Measurements from ENCODE around the gene P2RX1.
A peak's percentile ranks its signal among the peaks of the same experiment; 100 is the strongest.

P2RX1 gene

GRCh38 chr17:3937359-3937758 is 21.1 kb upstream of the P2RX1 start:
- TF ChIP-seq REST (IDR thresholded peaks at IDR 0.05; ENCODE audit: insufficient read depth in 1 of 2, low read depth in 2 of 2, low read length in 2 of 2) (no peak), SIN3A (IDR thresholded peaks at IDR 0.05; ENCODE audit: borderline replicate concordance, insufficient read depth, low read length) (no peak), TAF1 (IDR thresholded peaks at IDR 0.05; ENCODE audit: borderline replicate concordance, insufficient read depth, low read length) (no peak), FOXP2 (optimal IDR thresholded peaks at IDR 0.05; ENCODE audit: borderline replicate concordance, extremely low read depth, extremely low read length, insufficient read depth) (no peak), POLR2AphosphoS5 (IDR thresholded peaks at IDR 0.05; ENCODE audit: low read depth, low read length) (no peak)

- TF ChIP-seq SIN3A (IDR thresholded peaks at IDR 0.05; ENCODE audit: borderline replicate concordance, insufficient read depth, low read length) (no peak), FOXP2 (optimal IDR thresholded peaks at IDR 0.05; ENCODE audit: borderline replicate concordance, extremely low read depth, extremely low read length, insufficient read depth) (no peak), REST (IDR thresholded peaks at IDR 0.05; ENCODE audit: insufficient read depth in 1 of 2, low read depth in 2 of 2, low read length in 2 of 2) (no peak), TAF1 (IDR thresholded peaks at IDR 0.05; ENCODE audit: borderline replicate concordance, insufficient read depth, low read length) (no peak), POLR2AphosphoS5 (IDR thresholded peaks at IDR 0.05; ENCODE audit: low read depth, low read length) (no peak)
Observed at GRCh38 chr17:3935825-3936355, 19.6 kb upstream of the P2RX1 start.

DNA sequence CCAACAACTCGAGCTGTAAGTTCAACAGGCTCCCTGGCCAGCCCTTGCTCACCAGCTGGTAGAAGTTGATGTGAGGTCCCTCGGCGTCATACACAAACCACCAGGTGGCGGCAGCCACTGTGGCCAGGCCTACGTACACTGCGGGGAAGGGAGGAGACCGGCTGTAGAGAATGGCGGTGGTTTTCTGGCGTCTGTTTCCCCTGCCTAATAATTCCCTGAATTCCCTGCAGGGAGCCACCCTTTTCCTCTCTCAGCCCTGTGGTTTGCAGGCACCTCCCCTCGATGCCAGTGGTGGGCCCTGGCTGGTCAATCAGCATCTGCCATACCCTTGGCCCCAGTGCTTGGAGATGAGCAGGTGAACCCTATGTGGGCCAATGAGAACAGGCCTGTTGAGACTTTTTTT is 18.9 kb upstream of the P2RX1 start:
- TF ChIP-seq FOXP2 (optimal IDR thresholded peaks at IDR 0.05; ENCODE audit: borderline replicate concordance, extremely low read depth, extremely low read length, insufficient read depth) (peak; percentile 80), TAF1 (IDR thresholded peaks at IDR 0.05; ENCODE audit: borderline replicate concordance, insufficient read depth, low read length) (no peak), POLR2AphosphoS5 (IDR thresholded peaks at IDR 0.05; ENCODE audit: low read depth, low read length) (no peak), SIN3A (IDR thresholded peaks at IDR 0.05; ENCODE audit: borderline replicate concordance, insufficient read depth, low read length) (no peak), REST (IDR thresholded peaks at IDR 0.05; ENCODE audit: insufficient read depth in 1 of 2, low read depth in 2 of 2, low read length in 2 of 2) (no peak)

- no peak for TF ChIP-seq FOXP2 (optimal IDR thresholded peaks at IDR 0.05; ENCODE audit: borderline replicate concordance, extremely low read depth, extremely low read length, insufficient read depth)
- TF ChIP-seq TAF1 (IDR thresholded peaks at IDR 0.05; ENCODE audit: borderline replicate concordance, insufficient read depth, low read length): no peak
- no peak for TF ChIP-seq SIN3A (IDR thresholded peaks at IDR 0.05; ENCODE audit: borderline replicate concordance, insufficient read depth, low read length)
- no peak for TF ChIP-seq REST (IDR thresholded peaks at IDR 0.05; ENCODE audit: insufficient read depth in 1 of 2, low read depth in 2 of 2, low read length in 2 of 2)
- no peak for TF ChIP-seq POLR2AphosphoS5 (IDR thresholded peaks at IDR 0.05; ENCODE audit: low read depth, low read length)
Observed at GRCh38 chr17:3929764-3930163, 13.5 kb upstream of the P2RX1 start.

- TF ChIP-seq TAF1 (IDR thresholded peaks at IDR 0.05; ENCODE audit: borderline replicate concordance, insufficient read depth, low read length): no peak
Observed at GRCh38 chr17:3929181-3929580, 12.9 kb upstream of the P2RX1 start.
